ENCODE results near the gene HSPA1A. TPM values are rescaled to one million over a fixed set of nuclear protein-coding genes. Genes with fewer than 3 reads are reported as not detected.
A peak's percentile ranks its signal among the peaks of the same experiment; 100 is the strongest.
"Not testable (repeated sequence)": the region's sequence is repeated elsewhere in the genome, so short reads cannot be mapped to it uniquely, and the experiment has no call there.

HSPA1A gene
- total RNA-seq, 1 donor from 2014 or later: 56.6 TPM

- no peaks in the 10 kb centered on the region for H3K9me3 Mint-ChIP-seq (ENCODE audit: low read depth)
- peaks cover 19% of the 10 kb centered on the region for H3K36me3 Mint-ChIP-seq (ENCODE audit: insufficient read depth)
- DNase-seq (ENCODE audit: low spot score, unreplicated experiment): no peak
- peak overlapping the region; percentile 24 for H3K4me3 Mint-ChIP-seq (ENCODE audit: low read depth)
- no peak overlapping the region for H3K27ac Mint-ChIP-seq
- H3K4me1 Mint-ChIP-seq (ENCODE audit: low read depth): peaks cover 14% of the 10 kb centered on the region
- TF ChIP-seq CTCF (IDR thresholded peaks at IDR 0.05; ENCODE audit: unreplicated experiment): no peak
- H3K27me3 Mint-ChIP-seq: no peaks in the 10 kb centered on the region
These were observed 44.6 kb downstream of the HSPA1A start for GRCh38 chr6:31859923-31860322.

GRCh38 chr6:31860349-31860748, 45.0 kb downstream of the HSPA1A start:
- no peak for TF ChIP-seq CTCF (IDR thresholded peaks at IDR 0.05; ENCODE audit: unreplicated experiment)
- Mint-ChIP-seq H3K27ac (no peak overlapping the region), H3K4me3 (ENCODE audit: low read depth) (no peak overlapping the region), H3K9me3 (ENCODE audit: low read depth) (no peaks in the 10 kb centered on the region), H3K4me1 (ENCODE audit: low read depth) (peaks cover 16% of the 10 kb centered on the region), H3K27me3 (no peaks in the 10 kb centered on the region), H3K36me3 (ENCODE audit: insufficient read depth) (peaks cover 17% of the 10 kb centered on the region)
- no peak for DNase-seq (ENCODE audit: low spot score, unreplicated experiment)

GRCh38 chr6:31861150-31861549, 45.8 kb downstream of the HSPA1A start:
- DNase-seq (ENCODE audit: low spot score, unreplicated experiment): no peak
- no peaks in the 10 kb centered on the region for H3K27me3 Mint-ChIP-seq
- peak overlapping the region; percentile 98 for H3K4me3 Mint-ChIP-seq (ENCODE audit: low read depth)
- H3K4me1 Mint-ChIP-seq (ENCODE audit: low read depth): peaks cover 16% of the 10 kb centered on the region
- no peak for TF ChIP-seq CTCF (IDR thresholded peaks at IDR 0.05; ENCODE audit: unreplicated experiment)
- H3K9me3 Mint-ChIP-seq (ENCODE audit: low read depth): no peaks in the 10 kb centered on the region
- peaks cover 14% of the 10 kb centered on the region for H3K36me3 Mint-ChIP-seq (ENCODE audit: insufficient read depth)
- no peak overlapping the region for H3K27ac Mint-ChIP-seq

- no peak for DNase-seq (ENCODE audit: low spot score, unreplicated experiment)
- Mint-ChIP-seq H3K27me3 (no peaks in the 10 kb centered on the region), H3K4me1 (ENCODE audit: low read depth) (peaks cover 16% of the 10 kb centered on the region), H3K27ac (peak overlapping the region; percentile 99), H3K36me3 (ENCODE audit: insufficient read depth) (peaks cover 14% of the 10 kb centered on the region), H3K9me3 (ENCODE audit: low read depth) (no peaks in the 10 kb centered on the region), H3K4me3 (ENCODE audit: low read depth) (peak overlapping the region; percentile 98)
- no peak for TF ChIP-seq CTCF (IDR thresholded peaks at IDR 0.05; ENCODE audit: unreplicated experiment)
These were observed 46.6 kb downstream of the HSPA1A start for GRCh38 chr6:31861919-31862343.

- no peaks in the 10 kb centered on the region for H3K27me3 Mint-ChIP-seq
- H3K36me3 Mint-ChIP-seq (ENCODE audit: insufficient read depth): peaks cover 9% of the 10 kb centered on the region
- peak; percentile 97 for DNase-seq (ENCODE audit: low spot score, unreplicated experiment)
- H3K4me1 Mint-ChIP-seq (ENCODE audit: low read depth): peaks cover 16% of the 10 kb centered on the region
- peak within 1 kb of the TSS; percentile 98 for H3K4me3 Mint-ChIP-seq (ENCODE audit: low read depth)
- no peak for TF ChIP-seq CTCF (IDR thresholded peaks at IDR 0.05; ENCODE audit: unreplicated experiment)
- peak within 1 kb of the TSS; percentile 99 for H3K27ac Mint-ChIP-seq
- no peaks in the 10 kb centered on the region for H3K9me3 Mint-ChIP-seq (ENCODE audit: low read depth)
These were observed 47.2 kb downstream of the HSPA1A start, which contains the start of gene NEU1 for GRCh38 chr6:31862344-31863235. Gene NEU1 (minus strand): TSS chr6:31862821. CDS start chr6:31862776, 45 bp downstream.

- peak overlapping the region; percentile 98 for H3K4me3 Mint-ChIP-seq (ENCODE audit: low read depth)
These were observed 48.8 kb downstream of the HSPA1A start for GRCh38 chr6:31864123-31864562.

More at GRCh38 chr6:31864123-31864562, 48.8 kb downstream of the HSPA1A start:
- H3K27me3 Mint-ChIP-seq; H3K36me3 Mint-ChIP-seq (ENCODE audit: insufficient read depth); H3K9me3 Mint-ChIP-seq (ENCODE audit: low read depth); DNase-seq (ENCODE audit: low spot score, unreplicated experiment): not testable (repeated sequence)
- Mint-ChIP-seq H3K4me1 (ENCODE audit: low read depth) (peaks cover 16% of the 10 kb centered on the region), H3K27ac (peak overlapping the region; percentile 99)

Data from progenitor cell of endocrine pancreas (in vitro differentiated cells).